EL (cell line): ENCODE measurements around the gene OR1L1.

ENCODE experiments used
- DNase-seq: peaks from one replicate; pipeline ENCODE4 v3.0.0-alpha.2; 2016

Gene OR1L1, protein sequence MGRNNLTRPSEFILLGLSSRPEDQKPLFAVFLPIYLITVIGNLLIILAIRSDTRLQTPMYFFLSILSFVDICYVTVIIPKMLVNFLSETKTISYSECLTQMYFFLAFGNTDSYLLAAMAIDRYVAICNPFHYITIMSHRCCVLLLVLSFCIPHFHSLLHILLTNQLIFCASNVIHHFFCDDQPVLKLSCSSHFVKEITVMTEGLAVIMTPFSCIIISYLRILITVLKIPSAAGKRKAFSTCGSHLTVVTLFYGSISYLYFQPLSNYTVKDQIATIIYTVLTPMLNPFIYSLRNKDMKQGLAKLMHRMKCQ

DNA sequence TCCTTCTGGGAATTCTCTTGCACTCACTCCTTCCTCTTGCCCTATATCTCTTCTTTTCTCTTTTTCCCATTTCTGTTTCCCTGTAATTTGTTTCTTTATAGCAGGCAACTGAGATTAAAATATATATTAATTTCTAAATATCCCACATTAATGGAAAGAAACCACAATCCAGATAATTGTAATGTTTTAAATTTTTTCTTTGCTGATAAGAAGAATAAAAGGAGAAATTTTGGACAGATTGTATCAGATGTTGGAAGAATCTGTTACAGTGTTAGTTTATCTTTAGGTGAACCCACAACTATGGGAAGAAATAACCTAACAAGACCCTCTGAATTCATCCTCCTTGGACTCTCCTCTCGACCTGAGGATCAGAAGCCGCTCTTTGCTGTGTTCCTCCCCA lies at the start of gene OR1L1:
TSS of gene OR1L1 (plus strand) at position 301 of the 400 bp plus-strand sequence. CDS start at position 301, 0 bp downstream.
- no peak for DNase-seq

DNA sequence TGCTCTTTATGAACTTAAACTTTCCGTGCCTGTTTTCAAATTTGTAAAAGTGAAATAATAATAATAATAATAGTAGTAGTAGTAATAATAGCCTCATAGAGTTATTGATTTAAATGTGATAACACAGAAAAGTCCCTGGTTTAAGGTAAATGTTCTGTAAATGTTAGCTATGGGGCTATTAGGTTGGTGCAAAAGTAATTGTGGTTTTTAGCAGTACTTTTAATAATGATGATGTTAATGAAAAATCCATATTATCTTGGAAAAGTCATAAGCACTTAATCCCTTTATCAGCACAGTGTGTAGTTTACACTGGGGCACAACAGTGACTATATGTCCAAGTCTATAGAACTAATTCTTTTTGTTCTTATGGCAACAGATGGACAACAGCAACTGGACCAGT lies 47.2 kb upstream of the OR1L1 start, which contains the start of gene OR1Q1:
TSS of gene OR1Q1 (plus strand) at position 377 of the 400 bp plus-strand sequence. CDS start at position 377, 0 bp downstream.
- DNase-seq: no peak

- DNase-seq: no peak
Measured at GRCh38 chr9:122619996-122620395, 41.5 kb upstream of the OR1L1 start.

DNA sequence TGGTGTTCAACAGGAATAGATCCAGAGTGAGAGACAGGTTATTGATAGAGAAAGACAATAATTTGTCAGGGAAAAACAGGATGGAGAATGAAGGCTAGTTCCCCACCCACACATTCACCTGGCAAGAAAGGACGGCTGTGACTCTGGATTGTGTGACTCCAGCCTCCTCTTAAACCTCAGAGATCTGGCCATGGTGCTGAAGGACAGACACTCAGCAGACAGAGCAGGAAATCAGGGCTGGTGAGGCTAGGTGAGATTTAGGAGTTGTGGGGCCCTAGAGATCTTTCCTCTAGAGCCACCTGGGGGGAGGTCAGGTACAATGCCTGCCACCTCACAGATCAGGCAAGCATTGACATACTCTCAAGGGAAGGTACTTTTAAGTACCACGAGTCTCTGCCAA lies 19.3 kb upstream of the OR1L1 start:
- DNase-seq: peak; percentile 4

DNA sequence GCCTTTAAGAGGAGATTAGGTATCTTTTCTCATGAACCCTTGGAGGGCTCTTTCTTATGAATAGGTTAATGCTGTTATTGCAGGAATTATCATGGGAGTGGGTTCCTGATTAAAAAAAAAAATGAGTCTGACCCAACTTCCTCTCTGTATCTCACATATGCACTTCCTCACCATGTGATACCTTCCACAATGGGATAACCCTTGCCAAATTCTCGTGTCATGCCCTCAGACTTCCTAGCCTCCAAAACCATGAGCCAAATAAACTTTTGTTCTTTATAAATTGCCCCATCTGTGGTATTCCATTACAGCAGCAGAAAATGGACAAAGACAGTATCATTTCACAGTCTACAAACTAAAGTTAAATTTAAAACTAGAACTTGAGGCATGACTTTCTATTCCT lies 5.1 kb upstream of the OR1L1 start:
- DNase-seq: no peak

- DNase-seq: no peak
Measured at GRCh38 chr9:122657527-122657926, 4.0 kb upstream of the OR1L1 start, which contains the start of gene OR1B1. OR1B1 (minus strand) TSS chr9:122657627.

GRCh38 chr9:122672481-122672880 lies 11.0 kb downstream of the OR1L1 start:
- DNase-seq: no peak

- no peak for DNase-seq
Measured at GRCh38 chr9:122684851-122685250, 23.3 kb downstream of the OR1L1 start.

DNA sequence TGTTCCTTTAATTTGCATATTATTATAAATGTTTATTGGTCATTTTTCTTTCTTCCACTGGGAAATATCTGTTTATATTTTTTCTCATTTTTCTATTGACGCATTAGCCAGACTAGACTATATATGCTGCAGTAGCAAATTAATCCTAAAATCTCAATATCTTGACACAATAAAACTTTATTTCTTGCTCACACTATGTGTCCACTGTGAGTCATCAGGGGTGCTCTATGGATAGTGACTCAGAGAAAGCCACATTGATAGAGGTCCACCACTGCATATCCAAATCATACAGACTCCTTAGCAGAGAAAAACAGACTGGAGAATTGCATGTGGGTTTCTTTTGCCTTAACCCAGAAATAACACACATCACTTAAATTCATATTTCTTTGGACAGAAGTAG lies 34.2 kb downstream of the OR1L1 start:
- DNase-seq: no peak
